Transverse colon (tissue), 4 donors: ENCODE measurements around the gene TNS4. TPM values are rescaled to one million over a fixed set of nuclear protein-coding genes. Genes with fewer than 3 reads are reported as not detected.

ENCODE experiments used
- DNase-seq: peaks from one replicate; pipeline ENCODE4 v3.0.0-alpha.2; 2019
- H3K27ac ChIP-seq, 4 donors: fragments of 200-600 bp; sonication (generic); 2 replicates each; pipeline ENCODE4 v1.5.1; 2016 to 2018; ENCODE audit warnings: inconsistent platforms in 4 of 4
- H3K27me3 ChIP-seq: fragments of 200-600 bp; sonication (generic); 2 replicates; pipeline ENCODE4 v1.5.1; 2017; ENCODE audit warnings: inconsistent platforms
- H3K36me3 ChIP-seq, 4 donors: fragments of 200-600 bp; sonication (generic); 2 replicates each; pipeline ENCODE4 v1.5.1; 2017 to 2019; ENCODE audit warnings: inconsistent platforms in 4 of 4
- H3K4me1 ChIP-seq, 4 donors: fragments of 200-600 bp; sonication (generic); 2 replicates each; pipeline ENCODE4 v1.5.1; 2017 to 2020; ENCODE audit warnings: inconsistent platforms in 4 of 4
- H3K4me3 ChIP-seq, 4 donors: fragments of 200-600 bp; sonication (generic); 1 replicate in 1 of 4; 2 replicates in 3 of 4; pipeline versions ENCODE4 v1.5.1 to v1.6.1; 2017 to 2019; ENCODE audit warnings: inconsistent platforms in 4 of 4
- H3K9me3 ChIP-seq, 2 donors: fragments of 200-600 bp; sonication (generic); 2 replicates each; pipeline ENCODE4 v1.5.1; 2017 to 2019; ENCODE audit warnings: inconsistent platforms in 2 of 2
- CTCF ChIP-seq, 5 experiments: fragments of 200-600 bp in 3 of 5; fragments of 450-650 bp in 2 of 5; sonication (generic) in 3 of 5; IDR thresholded peaks; 1 replicate in 2 of 5; 2 replicates in 3 of 5; pipeline ENCODE4 v1.5.1; 2016 to 2017; ENCODE audit warnings: antibody characterized with exemption in 5 of 5, inconsistent platforms in 3 of 5, mild to moderate bottlenecking in 2 of 5, moderate library complexity in 1 of 5
- EP300 ChIP-seq: sonication (generic); formaldehyde crosslinking; IDR thresholded peaks from one replicate; pipeline ENCODE4 v1.6.1; 2017; ENCODE audit warnings: antibody characterized with exemption, low read depth
- POLR2A ChIP-seq: fragments of 450-650 bp; IDR thresholded peaks from one replicate; pipeline ENCODE4 v1.6.1; 2016; ENCODE audit warnings: antibody characterized with exemption, mild to moderate bottlenecking, moderate library complexity
- POLR2AphosphoS5 ChIP-seq, 3 donors: sonication (generic); formaldehyde crosslinking; IDR thresholded peaks; one replicate each; pipeline ENCODE4 v1.6.1; 2016; ENCODE audit warnings: antibody characterized with exemption in 3 of 3
- WGBS, 2 donors: methylation state at CpG; one replicate each; pipeline ENCODE4 v1.1.5; 2018; ENCODE audit warnings: low coverage in 1 of 2; 5-methylcytosine and 5-hydroxymethylcytosine counted together
- in situ Hi-C, 4 donors: fragments of 200-750 bp; cut with MboI; loops; one replicate each; pipeline versions ENCODE4 v1.15.0 to v1.15.1; 2017; ENCODE audit warnings: low sequenced_read_pairs in 3 of 4, low pct_ligation_motif_present in 1 of 4, low pct_unique_long_range_greater_than_20kb in 1 of 4
- intact Hi-C: fragments of 100-400 bp; cut with DNase I; formaldehyde crosslinking; loops from one replicate; pipeline ENCODE4 v1.15.1; 2023; ENCODE audit warnings: low total_unique reads
- total RNA-seq, 4 donors: library from RNA; depleted of rRNA; stranded (reverse); fragments of >200 nt; gene quantifications; one replicate each; pipeline ENCODE4 v1.1.0, GENCODE V29; 2016

TNS4 gene
- total RNA-seq, 4 donors from 2014 or later = 1.2 to 4.2 (median 2.5) TPM; not detected in 1

- intact Hi-C loops = no loop called here
- Histone ChIP-seq H3K27me3 (no peaks in the 10 kb centered on the region), H3K27ac (peak overlapping the region; percentile 83 to 92 (median 86)), H3K4me3 (no peak overlapping the region), H3K4me1 (peaks cover 16 to 44% (median 34%) of the 10 kb centered on the region in 4 donors), H3K9me3 (no peaks in the 10 kb centered on the region), H3K36me3 (no peaks in the 10 kb centered on the region)
- in situ Hi-C loops = loop anchor here in 2 of 4 donors (25.0 kb wide), 1 partner anchor 105 kb away; the partner anchor contains the start of gene IGFBP4 (in 2 of the 2)
- WGBS, 2 donors = 38% methylated on average over 14 of the region's 14 CpGs; no CpG with 5 or more reads in 1 of the 2 donors
- TF ChIP-seq EP300 (peak; percentile 97), POLR2AphosphoS5 (IDR thresholded peaks at IDR 0.05) (peak; percentile 76 to 80 (median 80)), CTCF (IDR thresholded peaks at IDR 0.05) (no peak), POLR2A (no peak)
- DNase-seq = peak; percentile 73
Observed at GRCh38 chr17:40542558-40543411, 41.4 kb upstream of the TNS4 start.

- no peak for DNase-seq
- no peaks in the 10 kb centered on the region for H3K36me3 ChIP-seq
- H3K27me3 ChIP-seq = no peaks in the 10 kb centered on the region
- H3K4me3 ChIP-seq = no peak overlapping the region
- peaks cover 19 to 43% (median 34%) of the 10 kb centered on the region in 4 donors for H3K4me1 ChIP-seq
- TF ChIP-seq POLR2A (no peak), POLR2AphosphoS5 (IDR thresholded peaks at IDR 0.05) (no peak), CTCF (IDR thresholded peaks at IDR 0.05) (no peak), EP300 (no peak)
- H3K9me3 ChIP-seq = no peaks in the 10 kb centered on the region
- H3K27ac ChIP-seq = peak overlapping the region; percentile 83 to 92 (median 86)
- intact Hi-C loops (no loop called here), in situ Hi-C loops (loop anchor here in 2 of 4 donors (25.0 kb wide), 1 partner anchor 105 kb away; the partner anchor contains the start of gene IGFBP4 (in 2 of the 2))
- 71 to 78% methylated on average over 6 to 18 of the region's 18 CpGs for WGBS, 2 donors
Observed at GRCh38 chr17:40541873-40542557, 40.6 kb upstream of the TNS4 start.

GRCh38 chr17:40541060-40541872 lies 39.8 kb upstream of the TNS4 start:
- intact Hi-C loops = no loop called here
- no peak for DNase-seq
- in situ Hi-C loops = loop anchor here in 2 of 4 donors (25.0 kb wide), 1 partner anchor 104 kb away; the partner anchor contains the start of gene IGFBP4 (in 2 of the 2)

More at GRCh38 chr17:40541060-40541872, 39.8 kb upstream of the TNS4 start:
- no peaks in the 10 kb centered on the region for H3K27me3 ChIP-seq
- H3K27ac ChIP-seq = peak overlapping the region; percentile 83 to 92 (median 86)
- H3K36me3 ChIP-seq = no peaks in the 10 kb centered on the region
- no peak overlapping the region for H3K4me3 ChIP-seq
- TF ChIP-seq CTCF (IDR thresholded peaks at IDR 0.05) (no peak), POLR2A (no peak), EP300 (no peak), POLR2AphosphoS5 (IDR thresholded peaks at IDR 0.05) (no peak)
- H3K9me3 ChIP-seq = no peaks in the 10 kb centered on the region
- WGBS, 2 donors = 71 to 82% methylated on average over 6 to 19 of the region's 20 CpGs
- H3K4me1 ChIP-seq = peaks cover 21 to 51% (median 37%) of the 10 kb centered on the region in 4 donors
